Breast epithelium (tissue), 3 donors: ENCODE data around the gene NOX5.

Experiments used
- CTCF ChIP-seq, 3 donors: fragments of 450-650 bp; IDR thresholded peaks; one replicate each; pipeline ENCODE4 v1.5.1; 2016 to 2017; ENCODE audit warnings: antibody characterized with exemption in 3 of 3, mild to moderate bottlenecking in 3 of 3, moderate library complexity in 3 of 3
- POLR2A ChIP-seq: fragments of 450-650 bp; IDR thresholded peaks from one replicate; pipeline ENCODE4 v1.6.1; 2016; ENCODE audit warnings: antibody characterized with exemption, mild to moderate bottlenecking, moderate library complexity
- POLR2AphosphoS5 ChIP-seq, 3 donors: sonication (generic); formaldehyde crosslinking; IDR thresholded peaks; one replicate each; pipeline ENCODE4 v1.6.1; 2017; ENCODE audit warnings: antibody characterized with exemption in 3 of 3

- no peak for TF ChIP-seq POLR2A
- TF ChIP-seq CTCF (IDR thresholded peaks at IDR 0.05): no peak
- no peak for TF ChIP-seq POLR2AphosphoS5 (IDR thresholded peaks at IDR 0.05)
These were observed 13.6 kb upstream of the NOX5 start for GRCh38 chr15:69000725-69001503.
